Activated CD4-positive, CD25-positive, alpha-beta regulatory T cell treated with anti-CD3 and anti-CD28 coated beads, Interleukin-2, amount 50 U/mL, for 16 hours (primary cell): ENCODE measurements around the gene SAXO2.
"Not testable (repeated sequence)": the region's sequence is repeated elsewhere in the genome, so short reads cannot be mapped to it uniquely, and the experiment has no call there.

Experiments used
- DNase-seq: peaks from one replicate; pipeline ENCODE4 v3.0.0-alpha.2; 2020; ENCODE audit warnings: low read depth, low spot score

The SAXO2 gene

GRCh38 chr15:82313951-82314768, 51.5 kb downstream of the SAXO2 start:
- not testable (repeated sequence) for DNase-seq

DNA sequence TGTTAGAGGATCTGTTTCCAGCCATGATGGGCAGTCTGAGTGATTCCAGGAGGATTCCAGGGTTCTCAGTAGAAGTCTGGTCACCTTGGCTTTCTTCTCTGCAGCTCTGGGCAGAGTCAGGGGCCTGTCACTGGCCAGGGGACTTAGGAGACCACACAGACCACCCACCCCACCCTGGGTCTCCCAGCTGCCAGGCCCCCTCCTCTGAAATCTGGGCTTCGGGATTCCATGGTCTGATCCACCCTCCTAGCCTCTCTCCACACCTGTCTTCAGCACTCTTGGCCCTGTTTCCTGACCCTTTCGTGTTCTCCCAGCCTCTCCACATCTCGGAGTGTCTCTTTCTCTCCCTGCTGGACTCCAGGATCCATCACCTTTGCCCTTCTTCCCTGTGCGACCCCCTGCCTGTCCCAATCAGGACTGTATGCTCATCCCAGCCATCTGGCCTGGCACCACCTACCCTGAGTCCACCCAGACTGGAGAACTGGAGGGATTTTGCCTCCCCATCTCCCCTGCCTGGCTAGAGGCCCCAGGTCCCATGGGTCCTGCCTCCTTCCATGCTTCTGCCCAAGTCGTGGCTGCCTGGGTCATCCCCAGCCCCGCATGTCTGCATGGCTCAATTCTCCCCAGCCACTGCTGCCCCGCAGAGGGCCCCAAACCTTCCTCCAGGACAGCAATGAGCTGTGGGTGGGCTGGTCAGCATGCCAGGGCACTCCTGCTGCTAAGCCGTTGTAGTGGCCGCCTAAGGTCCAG, 52.3 kb downstream of the SAXO2 start:
- DNase-seq, result no peak

DNA sequence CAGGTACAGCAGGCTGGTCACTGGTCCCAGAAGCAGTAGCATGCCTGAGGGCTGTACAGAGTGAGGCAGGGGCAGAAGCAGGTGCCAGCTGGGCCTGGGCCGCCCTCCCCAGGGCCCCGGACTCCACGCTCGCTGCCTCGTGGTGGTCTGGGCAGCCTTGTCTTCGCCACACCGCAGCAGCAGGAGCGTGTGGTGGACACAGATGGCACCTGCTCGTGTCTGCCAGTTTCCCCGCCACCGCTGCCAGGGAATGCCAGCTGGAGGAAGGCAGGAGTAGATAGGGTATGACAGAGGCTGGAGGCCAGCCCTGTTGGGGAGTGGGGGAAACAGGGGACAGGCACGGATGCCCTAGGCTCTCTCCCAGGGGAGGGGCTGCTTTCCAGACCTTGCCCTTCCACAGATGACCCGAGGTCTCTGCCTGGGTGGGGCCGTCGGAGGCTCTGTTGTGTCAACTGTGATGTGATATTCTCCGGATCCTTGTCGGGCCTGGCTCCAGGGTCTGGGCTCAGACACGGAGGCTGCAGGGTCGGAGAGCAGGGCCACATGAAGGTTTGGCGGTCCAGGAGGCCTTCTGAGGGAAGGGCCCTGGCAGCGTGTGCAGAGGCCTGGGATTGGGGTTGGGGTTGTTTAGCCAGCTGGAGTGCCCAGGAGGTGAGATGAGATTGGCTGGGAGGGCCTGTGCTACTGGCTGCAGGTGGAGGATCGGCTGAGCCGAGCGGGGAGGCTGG, 53.1 kb downstream of the SAXO2 start:
- no peak for DNase-seq

DNA sequence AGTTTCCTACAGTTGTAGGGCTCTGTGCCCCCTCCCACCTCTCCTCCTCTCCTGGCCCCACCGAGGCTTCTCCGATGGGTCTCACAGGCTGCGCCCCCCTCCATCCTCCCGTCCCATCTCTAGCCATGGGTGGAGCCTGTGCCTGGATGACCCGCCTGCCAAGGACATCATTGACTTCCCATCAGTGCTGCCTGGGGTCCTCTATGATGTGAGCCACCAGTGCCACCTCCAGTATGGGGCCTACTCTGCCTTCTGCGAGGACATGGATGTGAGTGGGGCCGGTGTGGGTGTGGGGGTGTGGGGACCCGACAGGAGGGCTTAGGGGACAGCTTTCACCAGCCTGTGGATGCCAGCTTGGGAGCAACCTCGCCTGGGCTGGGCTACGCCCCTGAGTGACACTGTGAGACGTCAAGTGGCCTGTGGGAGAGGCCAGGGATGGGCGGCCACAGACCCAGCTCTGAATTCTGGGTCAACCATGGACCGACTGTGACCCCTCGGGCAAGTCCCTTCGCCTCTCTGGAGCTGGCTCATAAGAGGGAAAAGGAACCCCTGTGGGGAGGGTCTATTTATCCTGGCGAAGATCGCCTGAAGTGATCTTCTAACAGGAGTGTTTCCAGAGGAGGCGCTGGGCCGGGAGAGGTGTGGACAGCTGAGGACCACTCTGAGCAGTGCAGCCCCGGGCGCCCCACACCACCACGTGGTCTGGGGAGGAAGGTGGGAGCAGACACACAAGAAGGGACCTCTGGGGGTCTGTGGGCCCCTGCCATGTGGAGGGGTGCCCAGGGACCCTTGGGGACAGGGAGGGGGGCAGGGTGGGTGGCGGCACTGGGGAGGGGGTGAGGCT, 53.9 kb downstream of the SAXO2 start:
- DNase-seq, result not testable (repeated sequence)

DNA sequence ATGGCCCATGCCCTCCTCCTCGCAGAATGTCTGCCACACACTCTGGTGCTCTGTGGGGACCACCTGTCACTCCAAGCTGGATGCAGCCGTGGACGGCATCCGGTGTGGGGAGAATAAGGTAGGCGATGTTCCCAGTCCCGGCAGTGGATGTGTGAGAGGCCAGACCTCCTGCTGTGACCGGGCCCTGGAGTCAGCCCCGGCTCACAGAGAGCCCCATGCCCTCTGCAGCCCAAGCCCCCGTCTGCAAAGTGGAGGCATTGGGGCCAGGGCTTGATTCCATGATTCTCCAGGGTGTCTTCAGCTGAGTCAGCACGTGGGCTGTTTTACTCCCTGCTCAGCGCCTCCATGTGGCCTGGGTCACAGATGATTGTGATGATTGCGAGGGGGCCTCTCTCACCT, 54.5 kb downstream of the SAXO2 start:
- DNase-seq, result no peak

DNA sequence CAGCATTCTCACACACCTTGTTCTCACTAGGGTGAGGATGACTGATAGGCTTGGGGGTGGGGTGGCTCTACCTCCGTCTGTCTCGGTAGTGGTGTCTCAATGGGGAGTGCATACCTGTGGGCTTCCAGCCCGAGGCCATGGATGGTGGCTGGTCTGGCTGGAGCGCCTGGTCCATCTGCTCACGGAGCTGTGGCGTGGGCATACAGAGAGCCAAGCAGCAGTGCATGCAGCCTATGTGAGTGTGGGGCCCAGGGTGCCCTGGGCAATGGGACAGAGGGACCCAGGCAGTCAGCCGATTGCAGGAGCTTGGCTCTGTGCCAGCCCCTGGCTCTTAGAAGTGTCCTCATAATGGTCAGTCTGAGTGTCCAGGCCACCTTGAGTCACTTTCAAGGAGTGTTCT, 54.9 kb downstream of the SAXO2 start:
- DNase-seq, result not testable (repeated sequence)

DNA sequence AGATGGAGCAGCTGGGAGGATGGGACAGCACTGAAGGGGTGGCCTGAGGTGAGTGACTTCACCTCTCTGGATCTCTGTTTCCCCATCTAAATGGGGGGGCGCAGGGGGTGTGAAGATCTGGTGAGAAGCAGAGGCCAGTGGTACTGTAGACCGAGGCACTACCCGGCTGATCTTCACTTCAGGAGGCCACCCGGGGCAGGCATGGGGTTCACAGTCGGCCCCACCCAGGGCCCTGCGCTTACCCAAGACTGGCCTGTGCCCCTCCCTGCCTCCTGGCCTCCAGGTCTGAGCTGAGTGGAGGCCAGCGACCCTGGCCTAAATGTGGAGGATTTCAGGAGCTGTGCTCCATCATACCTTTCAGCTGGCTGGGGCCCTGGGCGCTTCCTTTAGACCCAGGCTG, 55.7 kb downstream of the SAXO2 start:
- DNase-seq, result not testable (repeated sequence)

DNA sequence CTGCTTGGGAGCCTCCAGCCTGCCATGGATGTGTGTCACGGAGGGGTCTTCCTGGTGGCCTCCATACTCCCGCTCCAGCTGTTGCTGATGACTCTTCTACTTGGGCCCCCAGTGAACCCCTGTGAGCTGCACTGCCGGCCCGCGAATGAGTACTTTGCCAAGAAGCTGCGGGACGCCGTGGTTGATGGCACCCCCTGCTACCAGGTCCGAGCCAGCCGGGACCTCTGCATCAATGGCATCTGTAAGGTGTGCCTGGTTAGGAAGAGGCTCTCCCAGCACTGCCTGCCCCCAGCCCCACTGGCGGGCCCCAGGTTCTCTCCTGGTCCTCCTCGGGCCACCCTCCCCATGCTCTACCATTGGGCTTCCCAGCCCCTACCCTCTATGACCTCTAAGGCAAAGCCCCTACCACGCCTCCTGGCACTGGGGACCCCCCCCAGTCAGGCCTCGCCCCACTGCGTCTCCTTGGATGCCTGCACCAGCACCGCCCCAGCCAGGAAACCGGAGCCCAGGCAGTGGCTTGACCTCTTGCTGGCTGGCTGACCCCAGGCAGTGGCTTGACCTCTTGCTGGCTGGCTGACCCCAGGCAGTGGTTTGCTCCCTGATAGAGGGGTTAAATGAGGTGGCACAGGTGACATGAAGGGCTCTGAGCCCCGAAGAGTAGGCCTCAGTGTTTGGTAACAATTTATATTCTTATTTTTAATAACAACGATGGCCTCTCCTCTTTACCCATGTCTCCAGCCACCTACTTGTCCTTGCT, 57.1 kb downstream of the SAXO2 start:
- DNase-seq, result not testable (repeated sequence)

DNA sequence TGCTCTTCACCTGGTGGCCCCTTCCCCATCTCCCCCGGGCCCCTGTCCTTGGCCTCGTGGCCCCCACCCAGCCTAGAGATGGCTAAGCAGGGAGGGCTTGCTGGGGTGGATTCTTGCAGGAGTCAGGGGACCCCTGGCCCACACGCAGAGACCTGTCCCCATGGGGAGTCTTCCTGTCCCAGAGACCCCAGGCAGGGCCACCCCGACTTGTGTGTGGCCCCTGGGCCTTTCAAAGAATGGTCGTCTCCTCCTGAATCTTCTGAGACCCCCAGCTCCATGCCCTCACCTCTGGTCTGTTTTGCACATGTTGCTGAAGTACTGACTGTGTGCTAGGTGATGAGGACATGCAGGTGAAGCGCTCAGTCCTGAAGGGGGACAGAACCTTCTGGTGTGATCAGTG, 58.2 kb downstream of the SAXO2 start:
- not testable (repeated sequence) for DNase-seq

GRCh38 chr15:82322488-82322887, 59.9 kb downstream of the SAXO2 start:
- not testable (repeated sequence) for DNase-seq

GRCh38 chr15:82324831-82325230, 62.2 kb downstream of the SAXO2 start:
- not testable (repeated sequence) for DNase-seq

- DNase-seq, result not testable (repeated sequence)
These were observed 63.0 kb downstream of the SAXO2 start for GRCh38 chr15:82325646-82326045.

GRCh38 chr15:82326896-82327295, 64.3 kb downstream of the SAXO2 start:
- not testable (repeated sequence) for DNase-seq

DNA sequence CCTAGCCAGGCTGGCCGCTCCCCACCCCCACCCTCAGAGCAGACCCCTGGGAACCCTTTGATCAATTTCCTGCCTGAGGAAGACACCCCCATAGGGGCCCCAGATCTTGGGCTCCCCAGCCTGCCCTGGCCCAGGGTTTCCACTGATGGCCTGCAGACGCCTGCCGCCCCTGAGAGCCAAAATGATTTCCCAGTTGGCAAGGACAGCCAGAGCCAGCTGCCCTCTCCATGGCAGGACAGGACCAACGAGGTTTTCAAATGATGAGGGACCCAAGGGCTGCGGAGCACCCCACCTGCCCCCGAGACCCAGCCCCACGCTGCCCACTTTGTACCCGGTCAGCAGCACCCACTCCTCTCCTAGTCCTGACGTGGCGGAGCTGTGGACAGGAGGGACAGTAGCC, 64.8 kb downstream of the SAXO2 start:
- not testable (repeated sequence) for DNase-seq

- not testable (repeated sequence) for DNase-seq
These were observed 66.4 kb downstream of the SAXO2 start for GRCh38 chr15:82329039-82329438.

DNA sequence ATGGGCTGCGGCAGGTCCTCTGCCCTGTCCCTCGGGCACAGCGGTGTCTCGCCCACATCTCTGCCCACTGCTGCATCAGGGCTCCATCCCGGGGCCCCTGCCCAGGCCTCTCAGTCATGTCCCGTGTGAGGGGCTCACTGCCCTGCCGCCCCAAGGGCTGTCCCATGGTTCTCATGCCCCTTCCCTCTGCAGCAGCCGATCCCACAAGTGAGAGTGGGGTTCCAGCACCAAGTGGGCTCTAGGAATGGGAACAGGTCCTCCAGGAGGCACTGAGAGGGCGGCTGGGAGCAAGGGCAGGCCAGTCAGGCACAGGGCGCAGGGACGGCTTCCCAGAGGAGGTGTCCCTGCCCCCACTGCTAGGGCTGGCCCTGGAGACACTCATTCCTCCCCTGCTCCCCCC, 68.3 kb downstream of the SAXO2 start:
- not testable (repeated sequence) for DNase-seq

- DNase-seq, result not testable (repeated sequence)
These were observed 69.1 kb downstream of the SAXO2 start for GRCh38 chr15:82331576-82332304.

GRCh38 chr15:82332711-82333602, 70.3 kb downstream of the SAXO2 start:
- not testable (repeated sequence) for DNase-seq
